HepG2 (cell line): ENCODE measurements around the gene BRAF. TPM values are rescaled to one million over a fixed set of nuclear protein-coding genes. Genes with fewer than 3 reads are reported as not detected.

Experiments used
- ATAC-seq: fragments of 200-7000 bp; cut with Tn5 transposase; 3 replicates; pipeline ENCODE4 v1.9.1; 2020; ENCODE audit warnings: mild to moderate bottlenecking, moderate library complexity
- BruUV-seq: library from RNA; stranded (reverse); fragments of 400-500 nt; replicated peaks from 2 replicates; lab custom pipeline; 2021; lab: Mats Ljungman, UMichigan
- CTCF ChIA-PET: fragments of 300-600 bp; formaldehyde crosslinking; extraction: SDS; loops from one replicate; lab custom pipeline; 2021; ENCODE audit warnings: low total read pairs, inconsistent platforms, low intra/inter-chr PET ratio; lab: Yijun Ruan, JAX
- POLR2A ChIA-PET: fragments of 350-600 bp; sonication (Branson Sonifier 250); formaldehyde crosslinking; loops from one replicate; lab custom pipeline; 2020; ENCODE audit warnings: antibody characterized with exemption, inconsistent platforms; lab: Yijun Ruan, JAX
- DNase-seq: peaks from one replicate; pipeline ENCODE4 v3.0.0-alpha.2; 2015; ENCODE audit warnings: low spot score
- FAIRE-seq: peaks from 3 replicates; lab custom pipeline; 2011; peaks lifted over from hg19 to GRCh38; lab: Jason Lieb, UNC
- H2AFZ ChIP-seq: one replicate; pipeline ENCODE4 v1.6.1; 2011; ENCODE audit warnings: low read length, inconsistent platforms
- H3K27ac ChIP-seq: fragments of 300-600 bp; 3 replicates; pipeline ENCODE4 v1.8.0; 2011; ENCODE audit warnings: mixed run types, mild to moderate bottlenecking, mixed read lengths, low read length, inconsistent platforms; ENCODE audit not compliant: insufficient read depth; ENCODE audit errors: extremely low read length
- H3K27me3 ChIP-seq, 2 experiments: fragments of 200-600 bp in 1 of 2; 2 replicates in 1 of 2; 3 replicates in 1 of 2; pipeline versions ENCODE4 v1.6.0 to v1.8.0; 2011; ENCODE audit warnings: low read length in 2 of 2, mild to moderate bottlenecking in 2 of 2, moderate library complexity in 2 of 2, inconsistent platforms in 1 of 2; ENCODE audit not compliant: insufficient read depth in 2 of 2, control insufficient read depth in 1 of 2
- H3K36me3 ChIP-seq, 2 experiments: fragments of 200-600 bp in 1 of 2; replicated peaks in 1 of 2; 2 replicates in 1 of 2; 3 replicates in 1 of 2; pipeline versions ENCODE4 v1.5.1 to v1.8.0; 2011; ENCODE audit warnings: low read length in 2 of 2, inconsistent platforms in 1 of 2; ENCODE audit not compliant: insufficient read depth in 2 of 2, control insufficient read depth in 1 of 2
- H3K4me1 ChIP-seq: 2 replicates; pipeline ENCODE4 v1.5.1; 2012; ENCODE audit warnings: low read length, inconsistent platforms; ENCODE audit not compliant: insufficient read depth
- H3K4me2 ChIP-seq: 2 replicates; pipeline ENCODE4 v1.6.0; 2011; ENCODE audit warnings: low read depth, low read length, inconsistent platforms
- H3K4me3 ChIP-seq, 3 experiments: fragments of 200-600 bp in 1 of 3; sonication (generic), shearing (Covaris generic) in 1 of 3; replicated peaks in 1 of 3; 2 replicates each; pipeline ENCODE4 v1.5.1; 2011 to 2016; ENCODE audit warnings: low read length in 3 of 3, inconsistent platforms in 2 of 3, low read depth in 2 of 3, mild to moderate bottlenecking in 2 of 3, control low read depth in 1 of 3, mixed read lengths in 1 of 3; ENCODE audit not compliant: insufficient read depth in 1 of 3
- H3K79me2 ChIP-seq: one replicate; pipeline ENCODE4 v1.6.1; 2011; ENCODE audit warnings: low read length, inconsistent platforms; ENCODE audit not compliant: insufficient read depth
- H3K9ac ChIP-seq: 2 replicates; pipeline ENCODE4 v1.6.0; 2011; ENCODE audit warnings: mild to moderate bottlenecking, low read depth, low read length, inconsistent platforms; ENCODE audit not compliant: insufficient read depth
- H3K9me3 ChIP-seq: 2 replicates; pipeline ENCODE4 v1.5.1; 2012; ENCODE audit warnings: mild to moderate bottlenecking, low read length
- H4K20me1 ChIP-seq: 2 replicates; pipeline ENCODE4 v1.6.0; 2011; ENCODE audit warnings: inconsistent platforms, mild to moderate bottlenecking, low read length, moderate library complexity; ENCODE audit not compliant: insufficient read depth
- FOXA3 ChIP-seq: IDR thresholded peaks from 2 replicates; pipeline ENCODE4 v1.6.1; 2016; ENCODE audit warnings: missing genetic modification reagents, missing compliant biosample characterization
- NR1H2 ChIP-seq: sonication (generic); formaldehyde crosslinking; IDR thresholded peaks from 2 replicates; pipeline ENCODE4 v1.8.1; 2022; ENCODE audit warnings: low read depth, missing genetic modification reagents, borderline replicate concordance
- PRDM4 ChIP-seq: sonication (generic); formaldehyde crosslinking; IDR thresholded peaks from 2 replicates; pipeline ENCODE4 v1.9.0; 2021; ENCODE audit warnings: missing genetic modification reagents, borderline replicate concordance
- RBAK ChIP-seq: sonication (generic); formaldehyde crosslinking; IDR thresholded peaks from 2 replicates; pipeline ENCODE4 v1.5.1; 2020; ENCODE audit warnings: mild to moderate bottlenecking, missing genetic modification reagents
- SMARCC2 ChIP-seq: fragments of 450-650 bp; IDR thresholded peaks from 2 replicates; pipeline ENCODE4 v1.6.1; 2017; ENCODE audit warnings: antibody characterized with exemption, mild to moderate bottlenecking
- ZBTB4 ChIP-seq: sonication (generic); formaldehyde crosslinking; IDR thresholded peaks from 2 replicates; pipeline ENCODE4 v1.4.0; 2020; ENCODE audit warnings: missing genetic modification reagents, mild to moderate bottlenecking, borderline replicate concordance
- ZFP36 ChIP-seq: fragments of 150-350 bp; IDR thresholded peaks from 2 replicates; pipeline ENCODE4 v1.6.1; 2018; ENCODE audit warnings: borderline replicate concordance, low read length, low read depth; ENCODE audit not compliant: partially characterized antibody
- ZNF142 ChIP-seq: sonication (generic); formaldehyde crosslinking; IDR thresholded peaks from 2 replicates; pipeline ENCODE4 v1.4.0; 2020; ENCODE audit warnings: missing genetic modification reagents
- ZNF224 ChIP-seq: sonication (generic); formaldehyde crosslinking; IDR thresholded peaks from 2 replicates; pipeline ENCODE4 v1.5.0; 2020; ENCODE audit warnings: mild to moderate bottlenecking, missing genetic modification reagents
- ZNF225 ChIP-seq: sonication (generic); formaldehyde crosslinking; IDR thresholded peaks from 2 replicates; pipeline ENCODE4 v1.4.0; 2020; ENCODE audit warnings: mild to moderate bottlenecking, missing genetic modification reagents
- ZNF337 ChIP-seq: sonication (generic); formaldehyde crosslinking; IDR thresholded peaks from 2 replicates; pipeline ENCODE4 v1.5.1; 2020; ENCODE audit warnings: missing genetic modification reagents, low read depth, mild to moderate bottlenecking, borderline replicate concordance
- ZNF737 ChIP-seq: sonication (generic); formaldehyde crosslinking; IDR thresholded peaks from 2 replicates; pipeline ENCODE4 v1.5.0; 2020; ENCODE audit warnings: missing genetic modification reagents, mild to moderate bottlenecking, borderline replicate concordance
- ZNF777 ChIP-seq: sonication (generic); formaldehyde crosslinking; IDR thresholded peaks from 2 replicates; pipeline ENCODE4 v1.4.0; 2020; ENCODE audit warnings: missing genetic modification reagents
- ZSCAN12 ChIP-seq: sonication (generic); formaldehyde crosslinking; IDR thresholded peaks from 2 replicates; pipeline ENCODE4 v1.9.0; 2021; ENCODE audit warnings: mild to moderate bottlenecking, missing genetic modification reagents
- WGBS: methylation state at CpG from one replicate; pipeline ENCODE4 v1.1.6; 2017; ENCODE audit warnings: low lambda C conversion rate; 5-methylcytosine and 5-hydroxymethylcytosine counted together
- in situ Hi-C: cut with HindIII; loops from 2 replicates; pipeline ENCODE4 v1.10.0; 2017; ENCODE audit warnings: low pct_unique_long_range_greater_than_20kb; ENCODE audit not compliant: extremely low pct_ligation_motif_present
- intact Hi-C: fragments of 100-400 bp; cut with micrococcal nuclease; formaldehyde crosslinking; loops from one replicate; pipeline ENCODE4 v1.10.0; 2022; ENCODE audit not compliant: unreplicated experiment
- polyA plus RNA-seq, 8 experiments: library from polyadenylated mRNA; depleted of rRNA in 3 of 8; stranded (reverse) in 7 of 8; unstranded in 1 of 8; fragments of >200 nt; fragmentation: Illumina TruSeq in 4 of 8; extraction: Trizol in 4 of 8; gene quantifications; 2 replicates each; pipeline versions ENCODE4 v1.2.1 to v1.2.3, GENCODE V29; 2011 to 2016; ENCODE audit warnings: low read depth in 4 of 8, missing spikeins in 1 of 8, mixed read lengths in 1 of 8; ENCODE audit not compliant: insufficient read depth in 1 of 8
- total RNA-seq, 5 experiments: library from RNA; depleted of rRNA; stranded (reverse); fragments of >200 nt; fragmentation: Illumina TruSeq; extraction: Trizol; gene quantifications; 2 replicates each; pipeline ENCODE4 v1.2.3, GENCODE V29; 2016; ENCODE audit warnings: low read depth in 1 of 5

Gene BRAF
- total and polyA plus RNA-seq, 2 of the 13 experiments (the other 11 are each of a cell fraction or from before 2014, with no cell fraction given): 12.5 to 13.4 TPM

DNA sequence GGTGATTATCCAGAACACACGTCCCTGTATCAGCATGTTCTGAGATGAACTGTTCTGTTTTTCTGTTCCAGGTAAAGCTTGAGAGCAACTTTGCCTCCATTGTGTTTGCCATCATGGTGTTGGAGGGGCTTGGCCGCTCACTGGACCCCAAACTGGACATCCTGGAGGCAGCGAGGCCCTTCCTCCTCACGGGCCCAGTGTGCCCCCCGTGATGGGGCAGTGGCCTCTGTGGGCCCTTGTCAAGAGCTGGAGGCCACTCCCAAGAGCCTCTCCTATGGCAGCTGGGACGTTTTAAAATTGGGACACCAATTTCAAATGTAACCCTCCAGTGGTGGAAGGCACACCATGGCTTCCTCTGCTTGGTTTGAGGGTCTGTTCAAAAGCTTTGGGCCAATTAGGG is 230.1 kb downstream of the BRAF start:
- Histone ChIP-seq H3K36me3 (peaks cover 2 to 4% of the 10 kb centered on the region in 2 experiments; a peak in 1 of 5 replicates), H3K79me2 (peaks cover 21% of the 10 kb centered on the region), H3K4me2 (no peak overlapping the region), H4K20me1 (0 out of 2 replicates have a peak, but pooled peaks cover 10% of the 10 kb centered on the region), H3K9me3 (no peaks in the 10 kb centered on the region), H3K9ac (no peak overlapping the region), H3K4me3 (no peak overlapping the region), H3K27ac (no peak overlapping the region), H2AFZ (no peak overlapping the region), H3K4me1 (peaks cover 26% of the 10 kb centered on the region), H3K27me3 (no peaks in the 10 kb centered on the region; a peak in 1 of 5 replicates)
- intact Hi-C loops: no loop called here
- ATAC-seq: no peak
- BruUV-seq: no TSS peak
- WGBS: 88% methylated on average over 6 of the region's 6 CpGs
- POLR2A ChIA-PET: no interaction called here
- no peak for FAIRE-seq
- in situ Hi-C loops: loop anchor here (25.0 kb wide), 1 partner anchor 318 kb away; the partner anchor contains the start of gene MRPS33
- DNase-seq: no peak
- CTCF ChIA-PET: no interaction called here
- TF ChIP-seq NR1H2 (no peak), ZNF337 (no peak), ZNF777 (CRISPR knock-in tag) (no peak), ZNF142 (CRISPR knock-in tag) (no peak), SMARCC2 (no peak), PRDM4 (CRISPR knock-in tag) (no peak), ZFP36 (no peak), ZNF737 (CRISPR knock-in tag) (no peak), FOXA3 (CRISPR knock-in tag) (no peak), ZSCAN12 (CRISPR knock-in tag) (no peak), ZNF225 (CRISPR knock-in tag) (no peak), RBAK (CRISPR knock-in tag) (no peak), ZNF224 (no peak), ZBTB4 (CRISPR knock-in tag) (no peak)
